Occipital lobe (tissue), 2 donors: ENCODE results near the gene NMT2. TPM values are rescaled to one million over a fixed set of nuclear protein-coding genes. Genes with fewer than 3 reads are reported as not detected.
A peak's percentile ranks its signal among the peaks of the same experiment; 100 is the strongest.
"Not testable (repeated sequence)": the region's sequence is repeated elsewhere in the genome, so short reads cannot be mapped to it uniquely, and the experiment has no call there.

Experiments
- DNase-seq: peaks from one replicate; lab custom pipeline; 2025; lab: John Stamatoyannopoulos, UW
- total RNA-seq: library from RNA; depleted of rRNA; stranded (reverse); fragments of >200 nt; gene quantifications from one replicate; pipeline ENCODE4 v1.2.3, GENCODE V29; 2014

The NMT2 gene
- total RNA-seq = 57.1 TPM

GRCh38 chr10:15168291-15168785, at the start of gene NMT2:
Gene NMT2 (minus strand): TSS chr10:15168693. CDS start chr10:15168612, 81 bp downstream.
- DNase-seq = peak; percentile 98

GRCh38 chr10:15216700-15217099, 48.2 kb upstream of the NMT2 start:
- no peak for DNase-seq

DNA sequence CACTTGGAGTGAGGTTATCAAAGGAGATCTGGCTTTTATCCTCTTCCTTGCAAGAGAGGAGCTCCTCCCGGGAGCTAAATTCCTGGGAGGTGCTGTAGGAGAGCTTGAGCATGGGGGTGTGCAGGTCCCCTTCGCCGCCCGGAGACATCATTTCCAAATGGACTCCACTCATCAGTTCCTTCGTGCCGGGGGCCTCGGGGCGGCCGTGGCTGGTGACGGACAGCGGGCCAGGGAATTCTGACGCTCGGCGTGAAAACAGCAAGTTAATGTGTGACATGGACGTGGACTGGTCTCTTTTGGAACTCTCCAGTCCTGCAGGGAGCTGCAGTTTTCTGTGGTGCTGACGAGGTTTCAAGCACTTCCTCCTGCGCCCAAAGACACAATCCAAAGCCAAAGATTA, 45.7 kb upstream of the NMT2 start:
- no peak for DNase-seq

GRCh38 chr10:15213461-15213861, 45.0 kb upstream of the NMT2 start:
- no peak for DNase-seq

- DNase-seq = no peak
Measured at GRCh38 chr10:15211464-15211979, 43.0 kb upstream of the NMT2 start.

DNA sequence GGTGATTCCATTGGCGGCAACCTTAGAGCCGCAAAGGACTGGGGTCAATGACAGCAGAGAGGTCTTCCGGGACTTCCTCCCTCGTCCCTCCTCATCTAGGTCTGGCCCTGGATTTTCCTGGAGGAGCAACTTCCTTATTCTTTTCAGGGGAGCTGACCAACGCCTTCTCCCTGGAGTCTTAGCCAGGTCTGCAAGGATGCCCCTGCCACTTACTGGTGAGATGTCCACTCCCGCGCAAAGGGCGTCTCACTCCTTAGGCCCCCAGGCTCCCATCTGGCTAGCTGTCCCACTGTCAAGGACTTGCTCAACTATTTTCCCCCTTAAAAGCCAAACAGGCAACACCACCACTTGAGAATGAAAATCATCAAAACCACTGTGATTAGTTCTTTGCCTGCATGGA, 42.0 kb upstream of the NMT2 start:
- no peak for DNase-seq

- peak; percentile 50 for DNase-seq
Measured at GRCh38 chr10:15209827-15210509, 41.5 kb upstream of the NMT2 start.

DNA sequence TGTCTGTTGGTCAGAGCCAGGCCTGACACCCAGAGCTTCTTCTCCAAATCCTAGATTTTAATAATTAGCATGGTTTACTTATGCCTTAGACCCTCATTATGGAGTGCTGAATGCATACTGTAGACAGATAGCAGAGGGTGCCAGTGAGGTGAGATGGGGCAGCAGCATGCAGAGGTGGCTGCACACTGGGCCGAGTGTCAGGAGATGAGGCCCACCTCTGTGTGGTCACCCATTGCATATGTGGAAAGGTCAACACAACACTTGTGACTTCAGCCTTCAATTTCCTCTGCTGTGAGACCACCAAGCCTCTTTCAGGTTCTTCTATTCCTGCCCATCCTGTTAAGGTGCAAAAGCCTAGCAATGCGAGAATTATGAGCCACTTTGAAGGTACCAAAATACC, 39.7 kb upstream of the NMT2 start:
- DNase-seq = no peak

- DNase-seq = not testable (repeated sequence)
Measured at GRCh38 chr10:15207410-15207809, 38.9 kb upstream of the NMT2 start.

DNA sequence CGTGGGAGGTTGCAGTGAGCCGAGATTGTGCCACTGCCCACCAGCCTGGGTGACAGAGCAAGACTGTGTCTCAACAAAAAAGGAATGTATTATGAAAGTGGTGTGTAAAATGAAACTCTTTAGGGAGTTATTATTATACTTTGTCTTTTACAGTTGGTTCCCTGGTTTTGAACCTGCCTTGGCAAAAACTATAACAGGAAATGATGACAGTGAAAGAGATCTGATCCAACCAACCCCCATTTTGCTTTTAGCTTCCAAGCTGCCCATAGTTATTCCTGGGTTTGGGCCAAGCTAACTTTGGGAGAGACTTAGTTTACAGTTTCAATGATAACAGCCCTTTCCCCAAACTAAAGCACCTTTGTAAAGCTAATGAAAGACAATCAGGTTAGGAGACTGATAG, 34.1 kb upstream of the NMT2 start:
- DNase-seq = no peak

DNA sequence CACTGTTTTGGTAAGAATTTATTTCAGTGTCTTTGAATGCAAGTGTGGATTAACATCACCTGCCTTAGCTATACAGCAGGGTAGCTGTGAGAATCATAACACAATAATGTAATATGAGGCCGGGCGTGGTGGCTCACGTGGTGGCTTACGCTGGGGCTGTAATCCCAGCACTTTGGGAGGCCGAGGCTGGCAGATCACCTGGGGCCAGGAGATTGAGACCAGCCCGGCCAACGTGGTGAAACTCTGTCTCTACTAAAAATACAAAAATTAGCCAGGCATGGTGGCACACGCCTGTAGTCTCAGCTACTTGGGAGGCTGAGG, 33.8 kb upstream of the NMT2 start:
- DNase-seq = not testable (repeated sequence)

DNA sequence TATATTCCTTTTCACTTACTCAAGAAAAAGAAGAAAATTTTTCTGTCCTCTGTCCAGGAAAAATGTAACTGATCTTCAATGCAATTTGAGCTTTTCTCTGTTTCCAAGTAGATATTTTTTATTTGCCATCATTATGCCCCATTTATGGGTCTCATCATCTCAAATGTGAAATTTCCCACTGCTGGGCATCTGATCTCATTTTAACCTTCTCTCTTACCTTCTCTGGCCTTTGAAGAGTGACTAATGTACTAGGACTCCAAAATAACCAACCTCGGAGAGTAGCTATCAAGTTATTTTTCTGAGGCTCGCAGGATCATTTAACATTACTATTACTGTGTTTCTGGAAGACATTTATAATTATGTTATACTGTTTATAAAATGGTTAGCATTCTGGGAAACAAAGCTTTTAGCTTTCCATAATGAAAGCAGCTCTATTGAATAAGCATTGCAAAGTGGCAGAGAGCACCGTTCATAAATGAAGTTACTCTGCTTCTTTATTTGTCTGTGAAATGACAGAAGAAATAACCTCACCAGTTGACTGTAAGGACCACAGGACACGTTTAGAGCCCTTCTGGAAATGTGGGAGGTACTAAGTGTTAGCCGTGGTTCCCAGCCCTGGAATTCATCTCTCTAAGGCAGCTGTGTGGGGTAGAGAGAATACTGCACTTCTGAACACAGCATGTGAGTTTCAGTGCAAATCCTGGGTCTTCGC, 33.3 kb upstream of the NMT2 start:
- DNase-seq = no peak

GRCh38 chr10:15200626-15201025, 32.1 kb upstream of the NMT2 start:
- no peak for DNase-seq

DNA sequence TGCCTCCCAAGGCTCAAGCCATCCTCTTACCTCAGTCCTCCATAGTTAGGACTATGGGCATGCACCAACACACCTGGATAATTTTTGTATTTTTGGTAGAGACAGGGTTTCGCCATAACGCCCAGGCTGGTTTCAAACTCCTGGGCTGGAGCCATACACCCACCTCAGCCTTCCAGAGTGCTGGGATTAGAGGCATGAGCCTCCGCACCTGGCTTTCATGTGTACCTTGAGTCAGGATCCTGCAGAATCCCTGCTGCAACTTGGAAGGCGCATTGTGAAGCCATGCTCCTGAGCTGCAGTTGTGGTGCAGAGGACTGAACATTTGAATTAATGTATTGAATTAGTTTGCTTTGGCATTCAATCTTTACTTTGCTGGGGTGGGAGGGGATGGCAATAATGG, 29.4 kb upstream of the NMT2 start:
- no peak for DNase-seq

- no peak for DNase-seq
Measured at GRCh38 chr10:15197276-15197675, 28.8 kb upstream of the NMT2 start.

GRCh38 chr10:15196021-15196834, 27.7 kb upstream of the NMT2 start:
- no peak for DNase-seq

DNA sequence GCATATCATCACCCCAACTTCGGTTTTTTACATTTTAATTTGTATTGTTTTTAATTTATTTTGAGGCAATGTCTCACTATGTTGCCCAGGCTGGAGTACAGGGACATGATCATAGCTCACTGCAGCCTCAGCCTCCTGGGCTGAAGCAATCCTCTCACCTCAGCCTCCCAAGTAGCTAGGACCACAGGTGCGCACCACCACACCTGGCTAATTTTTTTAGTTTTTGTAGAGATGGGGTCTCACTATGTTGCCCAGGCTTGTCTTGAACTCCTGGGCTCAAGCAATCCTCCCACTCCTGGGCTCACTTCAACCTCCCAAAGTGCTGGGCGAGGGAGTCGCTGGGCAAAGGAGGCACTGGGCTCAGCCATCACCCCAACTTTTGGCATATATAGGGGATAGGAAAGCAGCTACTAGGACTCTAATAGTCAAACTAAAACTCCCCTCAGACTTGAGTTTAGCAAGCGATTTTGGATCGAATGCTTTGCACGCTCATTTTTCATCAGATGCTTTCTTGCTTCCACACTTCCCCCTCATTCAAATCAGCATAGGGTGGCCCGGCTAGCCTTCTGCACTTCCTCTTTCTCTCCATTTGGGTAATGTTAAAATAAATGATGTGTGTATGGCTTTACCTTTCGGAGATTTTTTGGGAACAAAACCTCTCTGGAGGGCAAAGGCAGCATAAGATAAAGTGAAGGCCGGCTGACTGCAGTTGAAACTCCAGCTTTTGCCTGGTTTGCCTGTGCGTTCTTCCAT, 20.8 kb upstream of the NMT2 start:
- no peak for DNase-seq

GRCh38 chr10:15188603-15189002, 20.1 kb upstream of the NMT2 start:
- no peak for DNase-seq

DNA sequence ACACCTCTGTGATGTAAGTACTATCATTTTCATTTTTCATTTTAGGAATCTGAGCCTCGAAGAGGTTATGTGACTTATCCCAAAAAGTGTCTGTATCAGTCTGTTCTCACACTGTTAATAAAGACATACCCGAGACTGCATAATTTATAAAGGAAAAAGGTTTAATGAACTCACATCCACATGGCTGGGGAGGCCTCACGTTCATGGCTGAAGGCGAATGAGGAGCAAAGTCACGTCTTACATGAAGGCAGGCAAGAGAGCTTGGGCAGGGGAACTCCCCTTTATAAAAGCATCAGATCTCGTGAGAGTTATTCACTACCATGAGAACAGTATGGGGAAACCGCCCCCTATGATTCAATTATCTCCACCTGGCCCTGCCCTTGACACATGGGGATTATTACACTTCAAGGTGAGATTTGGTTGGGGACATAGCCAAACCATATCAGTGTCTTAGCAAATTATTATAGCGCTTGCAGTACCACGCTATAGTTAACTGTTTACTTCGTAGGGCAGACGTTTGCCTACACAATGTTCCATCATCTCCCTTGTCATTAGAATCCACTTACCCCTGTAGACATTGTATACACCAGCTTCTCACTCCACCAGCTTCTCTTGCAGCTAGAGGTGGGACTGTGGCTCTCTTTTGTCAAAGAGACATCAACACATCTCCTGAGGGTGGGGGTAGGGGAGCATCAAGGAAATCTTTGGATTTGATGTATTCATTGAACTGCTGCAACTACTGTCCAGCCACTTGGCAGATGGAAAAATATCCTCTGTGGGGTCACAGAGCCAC, 15.4 kb upstream of the NMT2 start:
- DNase-seq = no peak

DNA sequence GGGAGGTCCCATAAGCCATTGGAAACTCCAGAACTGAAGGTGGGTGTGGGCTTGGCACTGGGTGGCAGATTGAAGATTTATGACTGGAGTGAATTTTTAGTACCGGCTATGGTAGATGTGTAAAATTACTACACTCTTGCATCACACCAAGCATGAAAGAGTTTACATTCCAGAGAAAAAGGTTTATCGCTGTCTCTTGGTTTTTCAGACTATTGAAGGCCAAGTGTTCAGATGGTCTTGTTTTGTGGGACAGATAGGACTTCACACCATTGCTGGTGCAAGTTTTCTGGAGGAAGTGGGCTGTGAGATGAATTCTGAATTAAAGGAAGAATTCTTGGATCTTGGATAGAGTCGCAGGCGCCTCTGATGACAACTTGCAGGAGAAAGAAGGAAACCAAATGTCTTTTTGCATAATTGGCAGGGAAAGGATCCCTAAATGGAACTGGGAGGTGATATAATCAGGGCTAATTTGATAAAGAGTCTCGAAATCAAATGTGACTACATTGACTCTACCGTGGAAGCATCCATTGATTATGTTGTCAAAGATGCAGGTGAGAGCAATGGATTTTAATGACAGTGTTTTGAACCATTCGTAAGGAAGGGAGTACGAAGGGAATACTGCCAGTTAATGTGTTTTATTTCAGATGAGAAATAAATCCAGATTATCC, 14.2 kb upstream of the NMT2 start:
- no peak for DNase-seq
